NCI-H526 (cell line): ENCODE measurements around the gene ENTPD6.
"Not testable (repeated sequence)": the region's sequence is repeated elsewhere in the genome, so short reads cannot be mapped to it uniquely, and the experiment has no call there.

ENCODE experiments used
- DNase-seq, 2 experiments: peaks; one replicate each; lab custom pipeline; 2025; lab: John Stamatoyannopoulos, UW

Gene ENTPD6

DNA sequence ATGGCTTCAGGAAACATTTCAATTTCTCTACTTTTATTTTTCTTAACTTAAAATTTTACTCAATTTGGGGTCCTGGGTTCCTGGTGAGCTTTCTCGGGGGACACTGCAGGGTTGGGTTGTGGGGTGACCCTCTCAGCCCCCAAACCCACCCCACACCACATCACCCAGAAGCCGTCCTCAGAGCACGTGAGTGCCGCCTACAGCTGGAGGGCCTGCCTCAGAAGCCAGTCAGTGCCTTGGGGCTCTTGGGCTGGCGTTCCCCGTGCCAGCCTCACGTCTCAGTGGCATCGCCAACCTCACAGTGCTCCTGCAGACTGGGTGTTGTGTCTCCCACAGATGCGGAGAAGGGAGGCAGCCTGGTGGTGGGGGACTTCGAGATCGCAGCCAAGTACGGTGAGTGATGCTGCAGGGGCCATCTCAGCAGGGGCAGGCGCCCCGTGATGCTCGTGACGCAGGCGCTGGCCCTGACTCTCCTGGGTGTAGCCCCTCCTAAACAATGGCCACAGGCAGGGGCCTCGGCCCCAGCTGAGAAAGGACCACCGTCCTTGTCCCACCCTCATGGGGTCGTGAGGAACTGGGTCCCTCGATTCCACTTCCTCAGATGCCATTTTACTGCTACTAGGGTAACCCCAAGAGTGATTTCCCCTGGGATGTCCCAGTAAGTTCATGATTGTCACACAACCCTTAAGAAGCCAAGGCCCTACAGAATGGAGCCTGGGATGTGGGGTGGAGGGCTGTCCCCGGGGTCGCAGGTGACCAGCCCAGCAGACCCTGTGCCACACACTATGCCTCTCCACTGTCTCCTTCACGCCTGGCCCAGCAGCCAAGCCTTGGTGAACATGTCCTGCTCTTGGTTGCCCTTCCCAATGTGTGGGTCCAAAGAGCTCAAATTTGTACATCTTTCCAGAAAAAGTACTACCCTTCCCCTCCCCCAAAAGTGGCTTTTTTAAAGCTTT, 28.5 kb downstream of the ENTPD6 start:
- no peak for DNase-seq

DNA sequence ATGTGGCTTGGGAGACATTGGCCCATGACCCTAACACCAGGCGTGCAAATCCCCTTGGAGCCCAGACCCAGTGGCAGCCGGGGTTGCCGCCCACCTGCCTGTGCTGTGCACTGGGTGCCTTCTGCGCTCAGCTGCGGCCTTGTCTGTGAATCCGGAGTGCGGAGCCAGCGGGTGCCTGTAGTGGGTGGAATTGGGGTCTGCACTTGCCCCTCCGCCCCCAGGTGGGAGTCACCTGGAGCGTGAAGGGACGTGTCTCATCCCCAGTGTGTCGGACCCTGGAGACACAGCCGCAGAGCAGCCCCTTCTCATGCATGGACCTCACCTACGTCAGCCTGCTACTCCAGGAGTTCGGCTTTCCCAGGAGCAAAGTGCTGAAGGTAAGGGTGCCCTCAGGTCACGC, 29.4 kb downstream of the ENTPD6 start:
- no peak for DNase-seq

DNA sequence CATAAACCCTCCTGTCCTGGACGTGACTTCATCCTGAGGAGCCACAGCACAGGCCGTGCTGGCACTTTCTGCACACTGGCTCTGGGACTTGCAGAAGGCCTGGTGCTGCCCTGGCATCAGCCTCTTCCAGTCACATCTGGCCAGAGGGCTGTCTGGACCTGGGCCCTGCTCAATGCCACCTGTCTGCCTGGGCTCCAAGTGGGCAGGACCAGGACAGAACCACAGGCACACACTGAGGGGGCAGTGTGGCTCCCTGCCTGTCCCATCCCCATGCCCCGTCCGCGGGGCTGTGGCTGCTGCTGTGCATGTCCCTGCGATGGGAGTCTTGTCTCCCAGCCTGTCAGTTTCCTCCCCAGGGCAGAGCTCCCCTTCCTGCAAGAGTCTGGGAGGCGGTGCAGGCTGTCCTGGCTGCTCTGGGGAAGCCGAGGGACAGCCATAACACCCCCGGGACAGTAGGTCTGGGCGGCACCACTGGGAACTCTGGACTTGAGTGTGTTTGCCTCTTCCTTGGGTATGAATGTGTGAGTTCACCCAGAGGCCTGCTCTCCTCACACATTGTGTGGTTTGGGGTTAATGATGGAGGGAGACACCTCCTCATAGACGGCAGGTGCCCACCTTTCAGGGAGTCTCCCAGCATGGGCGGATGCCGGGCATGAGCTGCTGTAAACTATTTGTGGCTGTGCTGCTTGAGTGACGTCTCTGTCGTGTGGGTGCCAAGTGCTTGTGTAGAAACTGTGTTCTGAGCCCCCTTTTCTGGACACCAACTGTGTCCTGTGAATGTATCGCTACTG, 30.3 kb downstream of the ENTPD6 start:
- no peak for DNase-seq

DNA sequence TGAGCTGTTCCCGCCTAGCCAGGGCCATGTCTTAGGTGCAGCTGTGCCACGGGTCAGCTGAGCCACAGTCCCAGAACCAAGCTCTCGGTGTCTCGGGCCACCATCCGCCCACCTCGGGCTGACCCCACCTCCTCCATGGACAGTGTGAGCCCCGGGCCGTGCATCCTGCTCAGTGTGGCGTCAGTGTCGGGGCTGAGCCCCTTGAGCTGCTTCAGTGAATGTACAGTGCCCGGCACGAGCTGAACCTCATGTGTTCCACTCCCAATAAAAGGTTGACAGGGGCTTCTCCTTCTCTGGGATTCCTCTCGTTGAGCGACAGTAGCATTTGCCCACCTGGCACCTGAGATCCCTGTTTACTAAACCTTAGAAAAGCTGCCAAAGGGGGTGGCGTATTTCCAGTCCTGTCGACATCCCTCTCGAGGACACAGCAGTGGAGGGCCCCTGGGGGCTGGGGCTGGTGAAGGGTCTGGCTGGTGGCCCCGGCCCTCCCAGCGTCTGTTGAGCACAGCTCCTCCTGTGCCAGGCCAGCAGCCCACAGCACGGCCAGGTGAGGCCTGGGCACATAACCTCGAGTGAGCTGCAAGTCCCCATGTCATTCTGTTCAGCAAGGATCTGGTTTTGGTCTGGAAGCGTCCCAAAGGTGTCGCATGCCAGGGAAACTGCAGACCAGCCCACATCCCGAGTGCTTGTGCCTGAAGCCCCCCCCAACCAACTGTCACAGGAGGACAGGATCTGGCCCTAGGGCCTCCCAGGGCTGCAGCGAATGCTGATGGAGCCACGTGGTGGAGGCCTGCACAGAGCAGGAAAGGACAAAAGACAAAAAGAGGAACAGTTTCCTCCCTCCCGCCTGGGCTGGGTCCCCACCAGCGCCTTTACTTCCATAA, 31.2 kb downstream of the ENTPD6 start:
- DNase-seq = no peak

DNA sequence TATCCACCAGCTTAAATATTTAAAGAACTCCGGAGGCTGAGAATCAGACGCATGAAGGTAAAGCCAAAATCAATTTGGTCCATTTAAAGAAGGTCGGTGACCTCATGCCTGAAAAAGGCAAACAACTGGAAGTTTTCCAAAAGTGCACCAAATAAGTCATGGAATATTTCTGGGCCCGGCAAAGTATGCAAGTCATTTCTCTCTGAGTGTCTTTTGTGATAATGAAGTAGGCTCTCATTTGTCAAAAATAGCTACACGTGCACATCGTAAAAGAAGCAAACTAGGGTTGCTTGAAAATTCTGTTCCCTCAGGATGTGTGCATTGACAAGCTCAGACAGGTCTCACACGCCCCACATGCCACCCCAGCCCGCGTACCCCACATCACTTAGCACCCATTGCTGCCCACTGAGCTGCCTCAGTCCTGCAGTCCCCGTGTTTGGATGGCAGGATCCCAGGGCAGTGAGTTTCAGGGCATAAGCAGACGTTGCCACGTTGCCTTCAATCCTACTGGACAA, 31.9 kb downstream of the ENTPD6 start:
- DNase-seq = no peak

DNA sequence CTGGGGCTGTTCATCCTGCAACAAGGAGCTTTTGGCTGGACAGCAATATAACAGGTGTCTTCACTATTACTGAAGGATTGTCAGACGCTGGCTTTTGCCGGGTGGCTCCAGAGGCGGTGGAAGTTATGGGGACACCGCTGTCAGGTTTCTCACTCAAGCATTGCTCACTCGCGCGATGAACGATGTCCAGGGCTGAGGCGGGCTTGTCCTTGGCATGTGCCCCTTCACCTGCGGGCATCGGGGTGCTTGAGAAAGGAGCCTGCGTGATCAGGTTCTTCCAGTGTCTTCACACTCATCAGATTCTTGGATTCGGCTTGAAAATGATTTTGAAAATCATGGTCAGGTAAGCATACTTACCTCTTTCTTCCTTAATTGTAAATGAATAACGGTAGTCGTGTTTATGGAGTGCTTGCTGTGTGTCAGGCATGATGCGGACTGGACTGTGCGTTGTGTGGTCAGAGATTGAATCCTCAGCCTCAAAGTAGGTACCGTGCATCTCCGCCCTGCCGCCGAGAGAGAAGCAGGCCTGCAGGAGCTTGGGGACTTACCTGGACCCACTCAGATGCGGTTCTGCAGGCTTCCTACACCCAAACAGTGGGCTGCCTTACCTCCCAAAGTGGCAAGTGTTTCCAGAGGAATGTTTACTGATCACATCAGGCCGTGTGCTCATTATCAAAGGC, 34.1 kb downstream of the ENTPD6 start:
- no peak for DNase-seq

DNA sequence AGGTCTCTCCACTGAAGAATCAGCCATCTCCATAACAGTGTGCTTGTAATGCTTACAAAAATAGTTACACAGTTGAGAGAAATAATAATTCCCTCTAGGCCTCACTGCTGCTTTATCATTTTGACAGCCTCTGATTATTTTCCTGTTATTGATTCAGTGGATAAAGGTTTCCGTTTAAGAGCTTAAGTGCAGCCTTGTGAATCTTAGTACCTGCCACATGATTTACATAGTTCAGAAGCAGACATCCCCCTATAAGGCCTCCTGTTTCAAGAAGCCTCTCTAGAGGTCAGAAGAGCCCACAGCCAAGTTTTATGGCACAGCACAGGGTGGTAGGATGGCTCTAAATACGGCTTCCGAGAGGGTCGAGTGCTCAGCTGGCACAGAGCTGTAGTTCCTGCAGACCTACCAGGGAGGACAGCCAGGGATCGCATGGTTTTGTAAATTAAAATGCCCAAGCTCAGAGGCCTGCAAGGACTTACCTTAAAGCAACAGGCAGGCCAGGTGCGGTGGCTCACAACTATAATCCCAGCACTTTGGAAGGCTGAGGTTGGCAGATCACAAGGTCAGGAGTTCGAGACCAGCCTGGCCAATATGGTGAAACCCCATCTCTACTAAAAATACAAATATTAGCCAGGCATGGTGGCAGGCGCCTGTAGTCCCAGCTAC, 34.8 kb downstream of the ENTPD6 start:
- DNase-seq = peak; percentile 25 to 38

DNA sequence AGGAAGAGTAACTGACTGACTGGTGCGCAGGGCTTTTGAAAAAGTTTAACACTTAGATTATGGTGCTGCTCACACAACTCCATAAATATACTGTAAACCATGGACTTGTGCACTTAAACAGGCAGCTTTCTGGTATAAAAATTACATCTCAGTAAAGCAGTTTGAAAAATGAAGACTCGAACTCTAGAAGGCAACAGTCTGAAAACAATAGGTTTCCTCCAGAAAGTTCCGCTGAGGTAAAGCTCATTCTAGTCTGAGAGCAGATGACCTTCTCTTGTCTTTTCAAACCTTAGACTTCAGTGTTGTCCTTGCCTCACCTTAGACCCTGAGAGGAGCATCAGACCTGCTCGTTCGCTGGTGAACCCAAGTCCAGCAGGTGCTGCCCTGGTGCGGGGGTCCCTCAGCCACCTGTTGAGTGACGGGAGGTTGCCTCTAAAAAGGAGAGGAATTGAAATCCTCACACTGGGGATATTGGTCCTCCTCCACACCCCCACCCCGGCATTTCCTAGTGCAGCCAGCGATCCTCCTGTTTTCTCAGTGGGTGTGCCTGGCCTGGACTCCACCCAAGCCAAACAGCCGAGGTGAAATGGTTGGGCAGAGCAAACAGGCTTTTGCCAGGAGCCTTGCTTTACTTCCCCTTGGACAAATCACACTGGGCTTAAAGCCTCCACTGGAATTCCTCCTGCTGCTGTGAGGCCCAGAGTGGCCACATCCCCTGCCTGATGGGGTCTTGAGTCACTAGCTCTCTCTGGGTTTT, 37.7 kb downstream of the ENTPD6 start:
- peak in 1 of 2 experiments; percentile 19 for DNase-seq

DNA sequence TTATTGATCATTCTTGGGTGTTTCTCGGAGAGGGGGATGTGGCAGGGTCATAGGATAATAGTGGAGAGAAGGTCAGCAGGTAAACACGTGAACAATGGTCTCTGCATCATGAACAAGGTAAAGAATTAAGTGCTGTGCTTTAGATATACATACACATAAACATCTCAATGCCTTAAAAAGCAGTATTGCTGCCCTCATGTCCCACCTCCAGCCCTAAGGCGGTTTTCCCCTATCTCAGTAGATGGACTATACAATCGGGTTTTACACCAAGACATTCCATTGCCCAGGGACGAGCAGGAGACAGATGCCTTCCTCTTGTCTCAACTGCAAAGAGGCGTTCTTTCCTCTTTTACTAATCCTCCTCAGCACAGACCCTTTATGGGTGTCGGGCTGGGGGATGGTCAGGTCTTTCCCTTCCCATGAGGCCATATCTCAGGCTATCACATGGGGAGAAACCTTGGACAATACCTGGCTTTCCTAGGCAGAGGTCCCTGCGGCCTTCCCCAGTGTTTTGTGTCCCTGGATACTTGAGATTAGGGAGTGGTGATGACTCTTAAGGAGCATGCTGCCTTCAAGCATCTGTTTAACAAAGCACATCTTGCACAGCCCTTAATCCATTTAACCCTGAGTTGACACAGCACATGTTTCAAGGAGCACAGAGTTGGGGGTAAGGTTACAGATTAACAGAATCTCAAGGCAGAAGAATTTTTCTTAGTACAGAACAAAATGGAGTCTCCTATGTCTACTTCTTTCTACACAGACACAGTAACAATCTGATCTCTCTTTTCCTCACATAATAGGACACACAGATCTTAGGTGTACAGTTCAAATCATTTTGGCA, 38.7 kb downstream of the ENTPD6 start:
- DNase-seq = not testable (repeated sequence)

DNA sequence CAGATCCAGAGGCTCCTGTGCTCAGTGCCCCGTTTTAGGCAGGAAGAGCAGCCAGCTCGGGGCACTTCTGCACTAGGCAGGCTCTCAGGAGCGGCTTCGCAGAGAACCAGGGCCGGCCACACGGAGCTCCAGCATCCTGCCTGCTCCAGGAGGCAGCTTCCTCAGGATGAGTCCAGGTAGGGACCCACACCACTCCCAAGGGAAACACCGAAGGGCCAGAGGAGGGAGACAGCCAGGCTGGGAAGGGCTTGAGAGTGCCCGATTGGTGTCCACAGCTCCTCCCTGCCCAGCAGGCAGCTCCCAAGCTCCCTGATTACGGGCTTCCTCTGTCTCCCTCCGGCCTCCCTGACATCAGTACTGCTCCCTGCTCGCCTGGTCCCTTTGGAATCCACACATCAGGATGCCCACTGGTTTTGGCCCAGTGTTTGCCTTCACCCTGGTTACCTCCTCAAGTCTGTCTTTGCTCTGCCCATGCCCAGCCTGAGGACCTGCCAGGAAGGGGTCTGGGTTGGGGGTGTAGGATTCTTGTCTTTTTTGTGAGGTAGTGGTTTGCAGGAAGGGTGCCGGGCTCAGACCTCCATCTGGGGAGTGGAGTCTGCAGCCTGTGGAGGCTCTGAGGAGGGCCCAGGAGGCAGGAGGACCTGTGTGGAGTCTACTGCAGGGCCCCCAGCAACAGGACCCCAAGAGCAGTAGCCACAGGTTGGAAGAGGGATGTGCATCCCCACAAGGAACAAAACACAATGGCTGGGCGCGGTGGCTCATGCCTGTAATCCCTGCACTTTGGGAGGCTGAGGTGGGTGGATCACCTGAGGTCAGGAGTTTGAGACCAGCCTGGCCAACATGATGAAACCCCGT, 41.2 kb downstream of the ENTPD6 start:
- no peak for DNase-seq

DNA sequence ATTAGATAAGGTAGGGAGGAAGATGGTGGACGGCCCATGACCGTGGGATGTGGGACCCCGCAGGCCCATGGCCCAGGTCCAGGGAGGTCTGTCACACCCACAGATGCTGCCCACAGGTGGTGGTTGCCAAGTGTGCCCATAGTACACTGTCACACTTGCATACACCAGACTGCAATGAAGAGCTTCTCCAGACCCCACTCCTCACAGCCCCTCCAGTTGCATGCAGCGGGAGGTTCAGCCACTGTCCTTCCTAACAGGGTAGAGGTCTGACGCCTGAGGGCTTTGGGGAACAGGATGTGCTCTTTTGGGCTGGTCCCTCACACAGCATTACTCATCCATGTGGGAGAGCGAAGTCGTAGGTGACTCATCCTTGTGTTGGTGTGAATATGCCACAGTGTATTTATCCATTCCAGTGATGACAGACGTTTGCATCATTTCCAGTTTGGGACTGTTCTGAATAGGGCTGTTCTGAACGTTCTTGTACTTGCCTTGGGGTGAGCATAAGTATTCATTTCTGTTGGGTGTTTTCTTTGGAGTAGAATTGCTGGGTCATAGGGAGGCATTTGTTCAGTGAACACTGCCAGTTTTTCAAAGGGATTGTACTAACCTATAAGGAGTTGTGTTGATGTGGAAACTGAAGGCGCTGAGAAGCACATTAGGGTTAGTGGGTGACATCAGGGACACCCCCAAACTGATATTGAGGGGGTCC, 42.3 kb downstream of the ENTPD6 start:
- DNase-seq = no peak

DNA sequence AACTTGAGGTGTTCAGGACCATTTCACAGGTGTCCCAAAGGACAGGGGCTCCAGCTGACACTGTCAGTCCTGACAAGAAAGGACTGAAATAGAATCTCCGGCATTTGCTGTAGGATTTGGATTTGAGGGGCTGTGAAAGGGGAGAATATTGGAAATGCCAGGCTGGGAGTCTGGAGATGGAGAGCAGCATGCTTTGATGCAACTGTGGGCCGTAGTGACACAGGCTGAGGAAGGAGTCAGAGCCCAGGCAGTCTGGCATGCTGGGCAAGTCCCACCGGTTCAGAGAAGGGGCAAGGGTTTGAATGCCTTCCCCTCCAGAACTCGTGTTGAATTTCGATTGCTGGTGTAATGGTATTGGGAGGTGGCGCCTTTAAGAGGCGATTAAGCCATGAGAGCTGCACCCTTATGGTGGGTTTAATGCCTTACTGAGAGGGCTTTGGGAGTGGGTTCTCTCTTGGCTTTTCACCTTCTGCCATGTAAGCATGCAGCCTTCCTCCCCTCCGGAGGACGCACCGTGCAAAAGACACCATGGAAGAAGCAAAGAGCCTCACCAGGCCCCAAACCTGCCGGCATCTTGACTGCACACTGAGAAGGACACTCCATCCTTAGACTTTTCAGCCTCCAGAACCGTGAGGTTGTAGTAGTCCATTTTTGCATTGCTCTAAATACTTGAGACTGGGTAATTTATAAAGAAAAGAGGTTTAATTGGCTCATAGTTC, 43.0 kb downstream of the ENTPD6 start:
- no peak for DNase-seq

DNA sequence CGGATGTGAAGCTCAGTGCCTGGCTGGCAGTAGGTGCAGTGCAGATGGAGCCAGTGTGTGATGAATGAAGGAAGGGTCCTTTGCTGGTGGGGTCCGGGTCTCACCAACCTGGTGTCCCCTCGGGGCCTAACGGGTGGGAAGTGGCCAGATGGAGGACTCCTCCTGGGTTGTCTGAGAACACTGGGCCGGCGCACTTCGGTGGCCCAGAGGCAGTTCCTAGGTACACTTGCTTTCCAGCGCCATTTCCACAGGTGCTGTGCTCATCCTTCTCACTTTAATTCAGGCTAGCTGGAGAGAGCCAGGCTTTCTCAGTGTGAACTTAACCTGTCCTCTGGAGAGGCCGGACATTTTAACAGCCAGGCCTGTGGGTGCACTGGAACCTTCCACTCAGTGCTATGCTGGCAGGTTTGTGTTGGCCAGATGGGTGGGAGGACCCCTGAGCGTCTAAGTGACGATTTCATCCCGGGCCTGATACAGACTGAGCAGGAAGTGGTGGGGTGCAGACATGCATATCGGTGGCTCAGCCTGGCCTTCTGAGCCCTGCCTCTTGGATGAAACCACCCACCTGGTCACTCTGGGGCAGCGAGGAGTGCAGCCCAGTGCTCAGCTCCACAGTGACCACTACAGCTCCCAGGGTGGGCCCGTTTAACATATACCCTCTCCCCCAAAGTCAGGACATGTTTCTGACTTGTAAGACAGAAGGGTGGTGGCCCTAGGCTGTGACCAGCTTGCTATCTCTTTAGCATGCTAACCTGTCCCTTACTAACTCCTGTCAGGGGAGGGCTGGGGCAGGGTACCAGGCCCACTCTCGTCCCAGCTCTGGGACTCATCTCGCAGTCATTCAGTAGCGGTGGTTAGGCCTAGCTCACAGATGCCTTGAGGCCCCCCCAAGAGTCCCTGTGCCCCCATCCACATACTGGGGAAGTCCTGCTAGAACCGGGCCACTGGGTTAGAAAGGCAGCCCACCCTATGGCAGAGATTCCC, 44.2 kb downstream of the ENTPD6 start:
- DNase-seq = no peak

DNA sequence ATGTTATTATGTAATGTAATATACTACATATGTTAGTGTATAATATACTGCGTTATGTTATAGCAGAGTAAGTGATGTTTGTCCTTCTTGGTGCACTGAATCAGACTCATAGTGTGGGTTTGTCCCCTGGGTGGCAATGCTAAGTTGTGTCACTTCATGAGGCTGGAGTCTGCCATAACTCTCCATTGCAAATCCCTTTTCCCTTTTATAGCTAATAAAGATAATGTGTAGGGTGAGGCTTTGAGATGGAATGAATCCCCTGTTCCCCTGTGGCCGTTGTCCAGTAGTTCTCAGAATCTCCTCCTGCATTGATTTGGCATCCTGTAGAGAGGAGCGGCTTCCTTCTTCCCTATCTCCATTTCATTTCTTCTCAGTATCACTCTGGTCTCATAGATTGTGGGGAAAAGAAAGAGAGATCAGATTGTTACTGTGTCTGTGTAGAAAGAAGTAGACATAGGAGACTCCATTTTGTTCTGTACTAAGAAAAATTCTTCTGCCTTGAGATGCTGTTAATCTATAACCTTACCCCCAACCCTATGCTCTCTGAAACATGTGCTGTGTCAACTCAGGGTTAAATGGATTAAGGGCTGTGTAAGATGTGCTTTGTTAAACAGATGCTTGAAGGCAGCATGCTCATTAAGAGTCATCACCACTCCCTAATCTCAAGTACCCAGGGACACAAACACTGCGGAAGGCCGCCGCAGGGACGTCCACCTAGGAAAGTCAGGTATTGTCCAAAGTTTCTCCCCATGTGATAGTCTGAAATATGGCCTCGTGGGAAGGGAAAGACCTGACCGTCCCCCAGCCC, 45.5 kb downstream of the ENTPD6 start:
- DNase-seq = not testable (repeated sequence)

DNA sequence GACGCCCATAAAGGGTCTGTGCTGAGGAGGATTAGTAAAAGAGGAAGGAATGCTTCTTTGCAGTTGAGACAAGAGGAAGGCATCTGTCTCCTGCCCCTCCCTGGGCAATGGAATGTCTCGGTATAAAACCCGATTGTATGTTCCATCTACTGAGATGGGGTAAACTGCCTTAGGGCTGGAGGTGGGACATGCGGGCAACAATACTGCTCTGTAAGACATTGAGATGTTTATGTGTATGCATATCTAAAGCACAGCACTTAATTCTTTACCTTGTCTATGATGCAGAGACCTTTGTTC, 46.1 kb downstream of the ENTPD6 start:
- not testable (repeated sequence) for DNase-seq
